H9 (cell line): ENCODE results near the gene ZSWIM9. TPM values are rescaled to one million over a fixed set of nuclear protein-coding genes. Genes with fewer than 3 reads are reported as not detected.
"Not testable (repeated sequence)": the region's sequence is repeated elsewhere in the genome, so short reads cannot be mapped to it uniquely, and the experiment has no call there.

ENCODE experiments used
- DNase-seq: peaks from one replicate; pipeline ENCODE4 v3.0.0-alpha.2; 2017
- H2AFZ ChIP-seq: one replicate; pipeline ENCODE4 v1.6.1; 2013; ENCODE audit warnings: mild to moderate bottlenecking, low read length, control low read depth, moderate library complexity
- H2AK5ac ChIP-seq: 2 replicates; pipeline ENCODE4 v1.6.1; 2013; ENCODE audit warnings: low read length, control low read depth, mixed read lengths; ENCODE audit not compliant: insufficient read length
- H2BK120ac ChIP-seq: one replicate; pipeline ENCODE4 v1.6.1; 2013; ENCODE audit warnings: low read depth, mild to moderate bottlenecking, low read length, control low read depth, inconsistent platforms; ENCODE audit not compliant: poor library complexity, severe bottlenecking
- H2BK12ac ChIP-seq: 2 replicates; pipeline ENCODE4 v1.6.1; 2013; ENCODE audit warnings: low read length, control low read depth, mixed read lengths, low read depth; ENCODE audit not compliant: insufficient read length
- H2BK15ac ChIP-seq: 2 replicates; pipeline ENCODE4 v1.6.1; 2013; ENCODE audit warnings: low read depth, low read length, control low read depth
- H2BK20ac ChIP-seq: one replicate; pipeline ENCODE4 v1.6.1; 2013; ENCODE audit warnings: low read depth, mild to moderate bottlenecking, low read length, control low read depth, inconsistent platforms; ENCODE audit not compliant: poor library complexity, severe bottlenecking
- H2BK5ac ChIP-seq: 2 replicates; pipeline ENCODE4 v1.6.1; 2013; ENCODE audit warnings: low read length, control low read depth, mixed read lengths; ENCODE audit not compliant: insufficient read length
- H3K14ac ChIP-seq: 2 replicates; pipeline ENCODE4 v1.6.1; 2013; ENCODE audit warnings: low read length, control low read depth; ENCODE audit not compliant: insufficient read depth
- H3K18ac ChIP-seq: 2 replicates; pipeline ENCODE4 v1.6.1; 2013; ENCODE audit warnings: low read depth, mild to moderate bottlenecking, mixed read lengths, low read length, control low read depth; ENCODE audit not compliant: insufficient read length
- H3K23ac ChIP-seq: 2 replicates; pipeline ENCODE4 v1.6.1; 2013; ENCODE audit warnings: low read length, control low read depth, mixed read lengths, low read depth; ENCODE audit not compliant: insufficient read length
- H3K23me2 ChIP-seq: 2 replicates; pipeline ENCODE4 v1.6.1; 2013; ENCODE audit warnings: low read depth, mild to moderate bottlenecking, mixed read lengths, low read length, control low read depth; ENCODE audit not compliant: insufficient read length, poor library complexity, severe bottlenecking
- H3K27ac ChIP-seq: 2 replicates; pipeline ENCODE4 v1.5.1; 2013; ENCODE audit warnings: low read length, control low read depth, mixed read lengths, low read depth; ENCODE audit not compliant: insufficient read length
- H3K27me3 ChIP-seq: 2 replicates; pipeline ENCODE4 v1.6.1; 2013; ENCODE audit warnings: low read length, control low read depth, inconsistent platforms; ENCODE audit not compliant: insufficient read depth
- H3K4ac ChIP-seq: 2 replicates; pipeline ENCODE4 v1.6.1; 2013; ENCODE audit warnings: low read depth, mild to moderate bottlenecking, control low read depth, inconsistent platforms, low read length, moderate library complexity
- H3K4me1 ChIP-seq: 2 replicates; pipeline ENCODE4 v1.6.1; 2013; ENCODE audit warnings: low read length, control low read depth, inconsistent platforms; ENCODE audit not compliant: insufficient read depth
- H3K4me2 ChIP-seq: 2 replicates; pipeline ENCODE4 v1.6.1; 2013; ENCODE audit warnings: low read length, control low read depth, mixed read lengths; ENCODE audit not compliant: insufficient read length, insufficient read depth
- H3K56ac ChIP-seq: 2 replicates; pipeline ENCODE4 v1.6.1; 2013; ENCODE audit warnings: low read depth, mild to moderate bottlenecking, mixed read lengths, low read length, control low read depth; ENCODE audit not compliant: insufficient read length
- H3K79me1 ChIP-seq: 2 replicates; pipeline ENCODE4 v1.6.1; 2013; ENCODE audit warnings: low read depth, mild to moderate bottlenecking, moderate library complexity, low read length, control low read depth, inconsistent platforms; ENCODE audit not compliant: insufficient read depth, poor library complexity, severe bottlenecking
- H3K79me2 ChIP-seq: 2 replicates; pipeline ENCODE4 v1.6.1; 2013; ENCODE audit warnings: low read length, control low read depth, inconsistent platforms; ENCODE audit not compliant: insufficient read depth
- H3K9ac ChIP-seq: 2 replicates; pipeline ENCODE4 v1.6.1; 2013; ENCODE audit warnings: low read length, control low read depth, mixed read lengths; ENCODE audit not compliant: insufficient read length; ENCODE audit errors: extremely low read depth
- H3K9me3 ChIP-seq: one replicate; pipeline ENCODE4 v1.6.1; 2013; ENCODE audit warnings: low read depth, low read length, inconsistent platforms; ENCODE audit not compliant: control insufficient read depth
- H3T11ph ChIP-seq: one replicate; pipeline ENCODE4 v1.6.1; 2013; ENCODE audit warnings: mild to moderate bottlenecking, low read length, control low read depth, inconsistent platforms
- H4K20me1 ChIP-seq: one replicate; pipeline ENCODE4 v1.6.1; 2013; ENCODE audit not compliant: control insufficient read depth, insufficient read length, insufficient read depth
- H4K5ac ChIP-seq: 2 replicates; pipeline ENCODE4 v1.6.1; 2013; ENCODE audit warnings: low read depth, mild to moderate bottlenecking, mixed read lengths, low read length, control low read depth; ENCODE audit not compliant: insufficient read length
- H4K8ac ChIP-seq: replicated peaks from 2 replicates; pipeline ENCODE4 v1.6.1; 2013; ENCODE audit warnings: low read length, control low read depth, mixed read lengths, low read depth; ENCODE audit not compliant: insufficient read length
- H4K91ac ChIP-seq: 2 replicates; pipeline ENCODE4 v1.6.1; 2013; ENCODE audit warnings: low read depth, mild to moderate bottlenecking, moderate library complexity, mixed read lengths, low read length, control low read depth; ENCODE audit not compliant: insufficient read length
- H3K27ac Mint-ChIP-seq, 3 experiments: 2 replicates in 2 of 3; 3 replicates in 1 of 3; pipeline ENCODE4 v1.8.0; 2020 to 2021; ENCODE audit warnings: mixed read lengths in 3 of 3, mild to moderate bottlenecking in 1 of 3, moderate library complexity in 1 of 3
- H3K27me3 Mint-ChIP-seq: 2 replicates; pipeline ENCODE4 v1.8.0; 2021; ENCODE audit warnings: low read depth, mild to moderate bottlenecking, moderate library complexity, mixed read lengths
- H3K36me3 Mint-ChIP-seq, 3 experiments: 2 replicates in 2 of 3; 3 replicates in 1 of 3; pipeline ENCODE4 v1.8.0; 2020 to 2021; ENCODE audit warnings: low read depth in 3 of 3, mixed read lengths in 3 of 3; ENCODE audit not compliant: insufficient read depth in 1 of 3
- H3K4me1 Mint-ChIP-seq, 2 experiments: 2 replicates each; pipeline ENCODE4 v1.8.0; 2020; ENCODE audit warnings: mixed read lengths in 2 of 2
- H3K4me3 Mint-ChIP-seq, 2 experiments: 2 replicates in 1 of 2; 3 replicates in 1 of 2; pipeline ENCODE4 v1.8.0; 2020 to 2021; ENCODE audit warnings: mild to moderate bottlenecking in 2 of 2, mixed read lengths in 2 of 2, moderate library complexity in 1 of 2
- H3K9me3 Mint-ChIP-seq, 2 experiments: 2 replicates in 1 of 2; 3 replicates in 1 of 2; pipeline ENCODE4 v1.8.0; 2020; ENCODE audit warnings: mild to moderate bottlenecking in 2 of 2, mixed read lengths in 2 of 2, moderate library complexity in 1 of 2
- CTCF ChIP-seq: fragments of 200-600 bp; sonication (generic); conservative IDR thresholded peaks from 3 replicates; pipeline ENCODE4 v1.8.0; 2021; ENCODE audit warnings: antibody characterized with exemption, mild to moderate bottlenecking
- WGBS: extraction: QIAGEN DNeasy Blood & Tissue Kit; methylation state at CpG from one replicate; pipeline ENCODE4 v1.1.7; 2013; ENCODE audit warnings: missing lambda C conversion rate, low lambda C conversion rate, mixed read lengths; ENCODE audit not compliant: insufficient read length; ENCODE audit errors: extremely low coverage; 5-methylcytosine and 5-hydroxymethylcytosine counted together
- total RNA-seq: library from RNA; stranded (reverse); gene quantifications from 2 replicates; pipeline ENCODE4 v1.2.1, GENCODE V29; 2021

ZSWIM9 gene
- total RNA-seq, 1 experiment from 2014 or later, result 8.9 TPM

DNA sequence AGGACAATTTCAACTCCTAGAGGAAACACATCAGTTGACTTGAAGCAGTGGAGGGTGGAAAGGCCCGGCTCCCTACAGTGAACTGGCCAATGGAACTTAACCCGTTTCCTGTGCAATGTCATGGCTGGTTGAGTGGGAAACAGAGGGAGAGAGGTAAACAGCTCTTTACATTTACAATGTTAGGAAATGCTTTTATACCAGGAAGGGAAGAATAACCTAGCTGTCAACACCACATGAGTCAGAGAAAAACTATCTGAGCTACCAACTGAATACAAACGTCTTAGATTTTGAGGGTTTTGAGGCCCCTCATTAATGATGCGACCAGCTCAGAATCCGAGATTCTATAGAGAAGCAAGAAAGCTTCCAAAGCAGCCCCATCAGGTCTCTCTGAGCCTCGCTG lies 48.5 kb downstream of the ZSWIM9 start:
- Histone ChIP-seq H4K20me1 (no peaks in the 10 kb centered on the region), H3K18ac (no peak overlapping the region), H3K23me2 (no peaks in the 10 kb centered on the region), H4K91ac (no peak overlapping the region), H3K4ac (no peak overlapping the region), H4K8ac (no peak overlapping the region), H2AK5ac (no peak overlapping the region), H3K23ac (no peak overlapping the region), H4K5ac (no peak overlapping the region), H3K9me3 (no peaks in the 10 kb centered on the region), H3K4me1 (no peaks in the 10 kb centered on the region), H3K9ac (no peak overlapping the region), H3K27ac (no peak overlapping the region), H2BK15ac (no peak overlapping the region), H2BK120ac (no peak overlapping the region), H3K56ac (no peak overlapping the region), H3K79me2 (no peaks in the 10 kb centered on the region), H3K4me2 (no peak overlapping the region), H3K14ac (no peak overlapping the region), H3K27me3 (no peaks in the 10 kb centered on the region), H2AFZ (no peak overlapping the region), H2BK12ac (no peak overlapping the region), H2BK20ac (no peak overlapping the region), H3T11ph (no peak overlapping the region), H3K79me1 (no peaks in the 10 kb centered on the region), H2BK5ac (no peak overlapping the region)
- no peak for TF ChIP-seq CTCF
- Mint-ChIP-seq H3K27me3 (no peaks in the 10 kb centered on the region; the same call in none of the 2 replicates), H3K4me1 (peaks cover 10 to 11% of the 10 kb centered on the region in 2 experiments; a peak in 3 of 4 replicates), H3K4me3 (no peak overlapping the region), H3K9me3 (no peaks in the 10 kb centered on the region), H3K27ac (peak overlapping the region in 2 of 3 experiments; percentile 9 to 28; a peak in 1 of 7 replicates), H3K36me3 (peaks cover 0 to 7% (median 0%) of the 10 kb centered on the region in 3 experiments; a peak in 4 of 7 replicates)
- WGBS, result no CpG with 5 or more reads among the region's 6 CpGs
- no peak for DNase-seq

DNA sequence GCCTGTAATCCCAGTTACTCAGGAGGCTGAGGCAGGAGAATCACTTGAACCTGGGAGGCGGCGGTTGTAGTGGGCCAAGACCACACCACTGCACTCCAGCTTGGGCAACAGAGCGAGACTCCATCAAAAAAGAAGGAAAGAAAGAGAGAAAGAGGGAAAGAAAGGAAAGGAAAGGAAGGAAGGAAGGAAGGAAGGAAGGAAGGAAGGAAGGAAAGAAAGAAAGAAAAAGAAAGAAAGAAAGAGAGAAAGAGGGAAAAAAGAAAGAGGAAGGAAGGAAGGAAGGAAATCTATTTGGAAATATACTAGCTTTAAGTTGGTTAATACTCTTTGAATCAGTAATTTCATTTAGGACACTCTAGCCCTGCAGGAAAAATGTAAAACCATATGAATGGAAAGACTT lies 50.3 kb downstream of the ZSWIM9 start:
- H3K4me2 ChIP-seq, H2BK20ac ChIP-seq, H3K79me2 ChIP-seq, H4K20me1 ChIP-seq, H3K18ac ChIP-seq, H4K8ac ChIP-seq, H3K56ac ChIP-seq, H3K4me3 Mint-ChIP-seq, H3K23ac ChIP-seq, H2BK15ac ChIP-seq, H2BK5ac ChIP-seq, H3K79me1 ChIP-seq, H3K9ac ChIP-seq, DNase-seq, H3T11ph ChIP-seq, H3K14ac ChIP-seq, H3K23me2 ChIP-seq, H3K4me1 ChIP-seq, H3K27ac ChIP-seq, H4K91ac ChIP-seq, H3K27me3 ChIP-seq, H3K27me3 Mint-ChIP-seq, H3K9me3 ChIP-seq, H3K27ac Mint-ChIP-seq, H2BK120ac ChIP-seq, H3K9me3 Mint-ChIP-seq, H3K36me3 Mint-ChIP-seq, H2AFZ ChIP-seq, H2BK12ac ChIP-seq, H2AK5ac ChIP-seq, H4K5ac ChIP-seq, H3K4ac ChIP-seq: not testable (repeated sequence)
- H3K4me1 Mint-ChIP-seq, result peaks cover 10 to 11% of the 10 kb centered on the region in 2 experiments; a peak in 3 of 4 replicates
- WGBS, result no CpG with 5 or more reads among the region's 3 CpGs
